ENCODE measurements around the gene RFTN1.
A peak's percentile ranks its signal among the peaks of the same experiment; 100 is the strongest.

Gene RFTN1

DNA sequence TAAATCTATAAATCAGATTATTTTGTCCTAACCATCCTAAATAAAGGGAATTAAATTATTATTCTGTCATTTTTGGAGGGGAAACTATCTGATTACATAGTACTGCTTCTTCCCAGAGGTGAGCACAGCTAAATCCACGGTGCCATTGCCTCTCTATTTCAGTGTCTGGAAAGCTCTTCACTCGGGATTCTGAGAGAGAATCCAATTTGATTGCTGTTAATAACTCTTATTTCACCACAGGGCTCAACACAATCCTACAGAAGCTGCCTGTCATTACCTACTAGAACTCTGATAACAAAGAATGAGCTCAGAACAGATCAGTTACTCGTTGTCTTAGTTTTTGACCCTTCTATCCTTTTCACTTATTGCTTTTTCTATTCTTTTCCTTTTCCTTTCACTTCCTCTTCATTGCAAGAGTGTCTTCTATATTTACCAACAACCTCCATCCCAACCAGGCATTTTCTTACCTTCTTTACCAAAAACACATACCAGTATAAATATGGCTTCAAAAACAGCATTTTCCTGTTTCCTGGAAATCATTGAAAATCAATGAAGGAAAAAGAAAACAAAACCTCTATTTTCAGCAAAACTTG, 218.1 kb downstream of the RFTN1 start:
- DNase-seq, result no peak

DNA sequence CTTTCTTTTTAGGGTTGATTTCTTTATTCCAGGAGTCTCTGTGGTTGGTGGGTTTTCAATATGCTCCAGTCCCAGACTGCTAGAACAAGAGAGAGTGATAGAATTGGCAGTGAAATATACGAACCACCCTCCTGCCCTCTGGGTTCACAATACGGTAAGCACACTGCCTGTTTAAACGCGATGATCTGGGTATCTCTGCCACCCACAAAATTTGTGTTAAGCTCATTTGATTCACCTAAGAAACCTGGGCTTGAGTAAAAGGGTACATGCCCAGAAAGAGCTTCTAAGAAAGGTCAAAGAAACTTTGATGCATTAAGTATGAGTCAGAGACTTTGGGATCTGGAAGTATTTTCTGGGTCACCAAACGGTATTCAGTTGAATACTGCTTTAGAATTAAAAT, 218.7 kb downstream of the RFTN1 start:
- DNase-seq, result no peak

GRCh38 chr3:16290827-16291196, 222.7 kb downstream of the RFTN1 start:
- DNase-seq, result peak; percentile 54

DNA sequence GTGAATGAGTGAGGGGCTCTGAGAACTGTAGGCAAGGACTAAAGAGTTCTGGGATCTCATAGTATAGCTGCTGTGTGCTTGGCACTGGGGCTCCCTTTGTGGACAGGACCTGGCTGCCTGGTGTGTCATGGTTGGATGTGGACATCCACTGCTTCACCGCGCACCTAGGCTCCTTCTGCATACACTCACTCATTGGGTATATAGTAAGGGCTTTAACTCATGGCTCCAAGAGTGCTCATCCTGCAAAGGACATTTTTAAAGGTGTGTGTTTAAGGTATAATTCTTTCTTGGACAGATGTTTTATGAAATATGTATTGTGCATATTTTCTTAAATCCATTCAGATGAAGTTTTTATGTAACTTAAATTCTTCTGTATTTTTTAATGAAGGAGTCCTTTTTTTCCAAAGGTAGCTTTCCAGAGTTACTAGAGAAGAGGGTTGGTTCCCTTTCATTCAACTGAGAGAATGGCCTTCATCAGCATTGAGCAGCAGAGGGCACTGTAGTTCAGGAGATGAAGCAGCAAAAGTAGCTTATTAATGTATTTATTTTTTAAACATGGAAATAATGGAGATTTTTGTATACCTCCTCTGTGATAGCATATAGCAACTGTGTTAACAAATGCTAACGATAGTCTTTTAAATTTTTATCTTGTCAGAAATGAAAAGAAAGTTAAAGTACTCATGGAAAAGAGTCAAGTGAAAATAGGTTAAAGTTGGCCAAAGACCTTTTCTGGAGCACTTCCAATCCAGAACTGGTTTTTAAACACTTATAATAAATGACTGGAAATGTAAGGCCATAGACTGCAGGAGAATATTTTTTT, 223.3 kb downstream of the RFTN1 start:
- peak; percentile 73 for DNase-seq

DNA sequence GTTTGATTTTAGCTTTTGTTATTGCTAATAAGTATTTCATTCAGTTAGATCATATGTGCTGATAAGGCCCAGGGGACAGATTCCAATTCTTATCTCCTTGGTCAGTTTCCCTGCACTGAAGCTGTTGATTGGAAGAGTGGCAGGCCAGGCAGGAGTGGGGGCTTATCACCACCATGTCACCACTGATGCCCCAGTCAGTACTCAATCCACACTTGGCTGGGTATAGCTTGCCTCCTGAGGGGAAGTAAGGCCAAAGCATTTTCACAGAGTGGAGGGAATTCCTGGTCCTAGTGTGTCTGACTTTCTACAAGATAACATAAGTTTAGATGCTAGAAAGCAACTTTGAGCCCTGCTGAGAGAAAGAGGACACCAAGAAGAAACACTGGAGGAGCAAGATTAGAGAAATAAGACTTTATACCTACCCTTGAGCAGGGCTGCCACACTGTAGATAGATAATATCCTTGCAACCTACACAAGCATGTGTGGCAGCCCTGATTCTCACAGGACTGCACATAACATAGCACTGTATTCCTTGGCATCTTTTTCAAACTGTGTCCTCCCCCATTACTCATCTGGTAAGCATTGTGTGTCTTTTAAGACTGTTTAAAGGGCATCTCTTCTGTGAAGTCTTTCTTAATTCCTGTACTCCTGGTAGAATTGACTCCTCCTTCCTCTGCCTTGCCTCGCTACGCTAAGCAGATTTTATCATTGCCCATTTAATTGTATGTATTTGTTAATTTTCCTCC, 224.2 kb downstream of the RFTN1 start:
- no peak for DNase-seq

DNA sequence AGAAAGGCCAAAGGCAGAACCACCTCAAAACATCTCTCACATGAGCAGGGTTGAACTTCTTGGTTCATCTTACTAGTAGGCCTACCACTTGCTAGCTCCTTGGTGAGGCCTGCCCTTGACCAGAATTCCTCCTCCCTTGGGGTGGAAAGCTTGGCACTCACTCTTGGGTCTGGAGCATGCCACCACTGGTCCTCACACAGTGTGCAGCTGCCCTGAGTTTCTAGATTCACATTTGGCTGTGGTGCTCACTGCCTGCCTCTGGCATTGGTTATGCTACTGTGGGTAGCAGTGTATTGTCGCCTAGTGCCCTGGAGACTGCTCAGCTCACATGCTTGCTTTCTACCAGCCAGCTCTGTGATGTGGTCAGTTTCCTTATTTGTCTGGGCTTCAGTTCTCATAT, 224.8 kb downstream of the RFTN1 start:
- DNase-seq, result no peak

DNA sequence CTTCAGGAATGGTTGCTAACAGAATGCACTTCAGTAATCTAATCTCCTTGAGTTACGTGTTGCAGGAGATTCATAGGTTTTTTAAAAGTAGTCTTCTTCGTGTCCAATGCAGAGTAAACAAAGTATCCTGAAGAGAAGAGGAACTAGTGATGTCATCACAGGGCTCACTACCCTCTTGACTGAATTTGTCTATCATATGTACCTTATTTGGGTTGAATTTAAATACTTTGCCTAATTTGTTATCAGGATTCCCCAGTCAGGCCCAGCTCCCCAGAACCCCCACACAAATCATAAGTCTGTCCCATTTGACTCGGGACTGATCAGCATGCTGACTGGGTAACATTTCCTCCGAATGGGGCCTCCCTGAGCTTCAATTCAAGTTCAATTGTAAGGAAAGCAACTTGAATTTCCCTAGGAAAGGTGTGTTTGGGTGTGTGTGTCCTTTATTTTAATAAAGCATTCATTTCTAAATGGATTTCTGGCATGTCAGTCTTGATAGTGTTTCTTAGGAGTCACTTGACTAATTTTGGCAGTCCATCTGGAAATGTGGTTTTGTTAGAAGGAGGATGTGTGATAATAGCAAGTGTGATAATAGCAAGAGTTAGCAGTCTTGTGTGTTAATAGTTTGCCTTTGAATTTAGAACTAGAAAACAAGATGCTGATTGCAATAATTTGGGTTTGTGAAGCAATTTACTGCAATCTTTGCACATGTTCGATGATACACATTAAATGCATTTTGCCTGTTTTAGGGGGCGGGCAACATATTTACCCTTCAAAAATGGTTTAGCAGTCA, 226.6 kb downstream of the RFTN1 start:
- no peak for DNase-seq

DNA sequence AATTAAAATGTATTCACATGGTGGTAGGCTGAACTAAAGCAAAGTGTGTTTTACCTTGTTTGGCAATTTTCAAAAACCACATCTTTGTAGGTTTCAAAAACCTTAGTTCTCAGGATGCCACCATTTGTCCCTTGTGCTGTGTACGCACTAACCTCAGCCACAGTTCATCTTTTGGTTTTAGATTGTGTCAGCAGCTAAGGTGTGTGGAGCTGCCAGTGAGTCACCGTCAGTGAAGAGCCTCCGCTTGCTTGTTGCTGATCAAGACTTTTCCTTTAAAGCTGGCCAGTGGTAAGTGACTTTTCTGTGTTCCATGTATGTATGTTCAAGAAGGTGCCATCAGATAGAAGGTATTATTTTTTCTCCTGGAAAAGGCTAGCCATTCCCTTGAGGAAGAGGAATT, 227.3 kb downstream of the RFTN1 start:
- peak; percentile 82 for DNase-seq

GRCh38 chr3:16284633-16285032, 228.9 kb downstream of the RFTN1 start:
- DNase-seq, result no peak

DNA sequence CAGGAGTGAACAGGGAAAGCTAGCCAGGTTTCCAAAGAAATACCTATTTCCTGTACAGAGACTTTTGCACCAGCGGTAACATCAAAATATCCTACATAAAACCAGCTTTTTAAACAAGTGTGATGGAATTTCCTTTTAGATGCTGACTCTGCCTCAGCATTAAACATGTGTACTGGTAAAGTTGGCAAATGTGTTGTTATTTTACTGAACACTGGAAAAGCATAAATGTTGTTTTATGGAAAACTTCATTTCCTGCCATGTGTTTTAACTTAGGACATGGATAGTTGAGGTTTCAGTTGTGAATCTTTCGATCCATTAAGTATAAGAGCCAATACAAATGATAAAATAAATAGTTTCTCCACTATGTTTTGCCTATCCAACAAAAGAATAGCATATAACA, 232.8 kb downstream of the RFTN1 start:
- DNase-seq, result no peak

GRCh38 chr3:16279010-16279801, 234.3 kb downstream of the RFTN1 start:
- no peak for DNase-seq

GRCh38 chr3:16277471-16277870, 236.0 kb downstream of the RFTN1 start:
- no peak for DNase-seq

DNA sequence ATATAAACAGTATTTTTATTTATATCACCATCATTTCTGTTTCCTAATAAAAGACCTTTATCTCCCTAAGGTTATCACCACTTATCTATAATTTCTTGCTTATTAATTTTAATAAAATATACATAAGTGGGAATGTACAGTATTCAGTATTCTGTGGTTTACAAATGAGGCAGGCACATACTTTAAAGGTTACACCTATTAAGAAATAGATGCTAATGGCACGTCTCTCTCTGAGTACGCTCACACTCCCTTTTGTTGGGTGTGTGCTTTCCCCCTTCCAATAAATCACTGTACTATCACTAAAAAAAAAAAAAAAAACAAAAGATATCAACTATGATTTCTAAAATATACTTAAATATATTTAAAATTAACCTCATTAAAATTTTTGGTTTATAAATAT, 239.6 kb downstream of the RFTN1 start:
- DNase-seq, result no peak

- DNase-seq, result no peak
Observed at GRCh38 chr3:16272588-16272987, 240.9 kb downstream of the RFTN1 start.

- no peak for DNase-seq
Observed at GRCh38 chr3:16270855-16271254, 242.6 kb downstream of the RFTN1 start.

- no peak for DNase-seq
Observed at GRCh38 chr3:16266714-16267113, 246.8 kb downstream of the RFTN1 start.
